Duodenal mucosa (tissue), 2 donors: ENCODE measurements around the gene OR4K13.

Experiments used
- H3K27ac ChIP-seq: one replicate; pipeline ENCODE4 v1.7.0; 2013; ENCODE audit warnings: low read depth, low read length
- H3K27me3 ChIP-seq, 2 donors: one replicate each; pipeline ENCODE4 v1.7.0; 2013; ENCODE audit warnings: low read length in 2 of 2, control low read depth in 1 of 2; ENCODE audit not compliant: insufficient read depth in 2 of 2, control insufficient read depth in 1 of 2
- H3K36me3 ChIP-seq, 2 donors: one replicate each; pipeline ENCODE4 v1.7.0; 2013; ENCODE audit warnings: low read length in 2 of 2, control low read depth in 1 of 2; ENCODE audit not compliant: insufficient read depth in 2 of 2, control insufficient read depth in 1 of 2
- H3K4me1 ChIP-seq, 2 donors: one replicate each; pipeline ENCODE4 v1.7.0; 2013; ENCODE audit warnings: low read length in 2 of 2, control low read depth in 1 of 2; ENCODE audit not compliant: insufficient read depth in 2 of 2, control insufficient read depth in 1 of 2
- H3K4me3 ChIP-seq, 2 donors: one replicate each; pipeline ENCODE4 v1.7.0; 2013; ENCODE audit warnings: low read length in 2 of 2, low read depth in 1 of 2
- H3K9ac ChIP-seq, 2 donors: one replicate each; pipeline ENCODE4 v1.7.0; 2013; ENCODE audit warnings: low read length in 2 of 2, low read depth in 1 of 2
- H3K9me3 ChIP-seq, 2 donors: one replicate each; pipeline ENCODE4 v1.7.0; 2013; ENCODE audit warnings: low read length in 2 of 2, control low read depth in 1 of 2; ENCODE audit not compliant: control insufficient read depth in 1 of 2

The OR4K13 gene, protein sequence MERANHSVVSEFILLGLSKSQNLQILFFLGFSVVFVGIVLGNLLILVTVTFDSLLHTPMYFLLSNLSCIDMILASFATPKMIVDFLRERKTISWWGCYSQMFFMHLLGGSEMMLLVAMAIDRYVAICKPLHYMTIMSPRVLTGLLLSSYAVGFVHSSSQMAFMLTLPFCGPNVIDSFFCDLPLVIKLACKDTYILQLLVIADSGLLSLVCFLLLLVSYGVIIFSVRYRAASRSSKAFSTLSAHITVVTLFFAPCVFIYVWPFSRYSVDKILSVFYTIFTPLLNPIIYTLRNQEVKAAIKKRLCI

DNA sequence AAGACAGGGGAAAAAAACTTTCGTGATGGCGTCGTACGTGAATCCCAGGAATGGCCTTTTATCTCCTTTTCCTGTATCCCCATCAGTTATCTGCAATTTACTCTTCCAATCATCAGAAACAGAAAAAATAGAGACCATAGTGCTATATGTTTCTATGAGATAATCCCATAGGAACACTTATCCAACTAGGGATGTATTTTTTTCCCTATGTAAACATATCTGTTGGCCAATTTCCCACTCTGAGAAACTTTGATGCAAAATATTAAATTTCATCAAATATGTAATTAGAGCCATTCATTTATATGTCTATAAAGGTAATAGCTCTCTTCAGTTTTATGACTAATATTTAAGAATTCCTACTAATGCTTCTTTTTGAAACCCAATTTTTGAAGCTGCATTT is at the start of gene OR4K13:
OR4K13 (minus strand) TSS at position 101 of the 400 bp plus-strand sequence. CDS start 1,280 bp downstream, outside the sequence.
- no peaks in the 10 kb centered on the region for H3K4me1 ChIP-seq
- no peak within 1 kb of the TSS for H3K9ac ChIP-seq
- H3K27me3 ChIP-seq: no peaks in the 10 kb centered on the region
- H3K9me3 ChIP-seq: peaks cover 4% of the 10 kb centered on the region in 2 donors
- H3K36me3 ChIP-seq: no peaks in the 10 kb centered on the region
- H3K4me3 ChIP-seq: no peak within 1 kb of the TSS
- H3K27ac ChIP-seq: no peak within 1 kb of the TSS

DNA sequence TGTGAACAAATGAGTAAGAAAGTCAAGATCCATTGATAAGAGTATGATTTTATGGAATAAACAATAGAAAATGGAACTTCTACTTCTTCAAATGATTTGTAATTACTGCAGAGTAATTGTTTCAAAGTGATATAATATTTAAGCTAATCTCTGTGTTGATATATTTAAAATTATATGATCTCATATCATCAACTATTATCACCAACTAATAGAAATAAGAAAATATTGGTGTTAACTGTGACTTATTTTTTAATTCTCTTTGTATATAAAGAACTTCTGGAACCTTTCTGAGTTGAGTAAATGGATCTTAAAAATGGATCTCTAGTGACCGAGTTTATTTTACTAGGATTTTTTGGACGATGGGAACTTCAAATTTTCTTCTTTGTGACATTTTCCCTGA is 23.9 kb upstream of the OR4K13 start, which contains the start of gene OR4L1:
OR4L1 (plus strand) TSS at position 301 of the 400 bp plus-strand sequence; CDS start at position 301, 0 bp downstream.
- H3K4me3 ChIP-seq: no peak within 1 kb of the TSS
- H3K27ac ChIP-seq: no peak within 1 kb of the TSS
- H3K9ac ChIP-seq: no peak within 1 kb of the TSS
- no peaks in the 10 kb centered on the region for H3K27me3 ChIP-seq
- H3K36me3 ChIP-seq: no peaks in the 10 kb centered on the region
- H3K4me1 ChIP-seq: no peaks in the 10 kb centered on the region
- H3K9me3 ChIP-seq: peaks cover 0 to 10% of the 10 kb centered on the region in 2 donors

DNA sequence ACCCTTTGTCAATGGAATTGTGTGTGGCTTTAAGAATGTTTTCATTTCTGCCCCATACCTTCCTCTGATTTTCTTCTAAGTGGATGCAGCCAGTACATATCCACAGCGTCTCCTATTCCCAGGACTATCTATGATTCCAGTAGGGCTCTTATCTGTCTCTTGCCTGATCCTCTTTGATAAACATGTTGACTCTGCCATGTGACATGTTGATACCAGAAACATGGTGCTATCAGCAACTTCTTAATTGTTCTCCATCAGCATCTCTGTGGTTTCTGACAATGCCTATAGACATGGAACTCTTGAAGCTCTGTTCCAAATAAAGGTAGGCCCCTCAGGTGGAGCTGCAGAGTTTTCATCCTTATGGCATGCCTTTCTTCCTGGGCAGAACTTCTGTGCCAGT is 12.4 kb upstream of the OR4K13 start:
- Histone ChIP-seq H3K36me3 (no peaks in the 10 kb centered on the region), H3K9ac (no peak overlapping the region), H3K27me3 (no peaks in the 10 kb centered on the region), H3K9me3 (no peaks in the 10 kb centered on the region), H3K4me3 (no peak overlapping the region), H3K27ac (no peak overlapping the region), H3K4me1 (no peaks in the 10 kb centered on the region)

DNA sequence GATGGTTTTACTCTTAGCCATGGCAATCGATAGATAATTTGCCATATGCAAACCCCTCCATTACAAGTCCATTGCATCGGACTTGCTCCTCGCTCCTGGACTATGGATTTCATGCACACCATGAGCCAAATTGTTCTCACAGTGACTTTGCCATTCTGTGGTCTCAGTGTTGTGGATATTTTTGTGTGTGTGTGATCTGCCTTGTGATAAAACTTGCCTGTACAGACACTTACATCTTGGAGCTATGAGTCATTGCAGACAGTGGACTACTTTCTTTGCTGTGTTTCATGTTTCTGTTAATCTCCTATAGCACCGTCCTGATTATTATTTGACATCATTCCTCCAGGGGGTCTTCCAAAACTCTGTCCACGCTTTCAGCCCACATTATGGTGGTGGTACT is 8.4 kb upstream of the OR4K13 start:
- Histone ChIP-seq H3K4me3 (no peak overlapping the region), H3K9ac (no peak overlapping the region), H3K4me1 (no peaks in the 10 kb centered on the region), H3K9me3 (no peaks in the 10 kb centered on the region), H3K27me3 (no peaks in the 10 kb centered on the region), H3K36me3 (no peaks in the 10 kb centered on the region), H3K27ac (no peak overlapping the region)

DNA sequence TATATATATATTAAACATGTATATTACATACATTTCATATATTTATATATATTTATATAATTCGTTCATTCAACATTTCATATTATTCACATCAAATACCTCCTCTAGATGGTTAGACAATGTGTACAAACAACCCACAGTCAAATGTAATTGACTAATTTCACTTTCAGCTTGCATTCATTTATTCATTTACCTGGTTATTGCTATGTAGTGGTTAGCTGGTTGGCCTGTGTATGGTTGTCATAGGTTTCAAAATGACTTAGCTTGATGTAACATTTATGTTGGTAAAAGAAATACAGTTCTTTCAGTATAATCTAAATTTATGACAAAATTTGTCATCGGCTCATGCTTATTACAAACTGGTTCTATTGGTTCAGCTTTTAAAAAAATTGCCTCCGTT is 389 bp downstream of the OR4K13 start:
- Histone ChIP-seq H3K27ac (no peak overlapping the region), H3K9me3 (peaks cover 4% of the 10 kb centered on the region in 2 donors), H3K4me1 (no peaks in the 10 kb centered on the region), H3K36me3 (no peaks in the 10 kb centered on the region), H3K27me3 (no peaks in the 10 kb centered on the region), H3K9ac (no peak overlapping the region), H3K4me3 (no peak overlapping the region)

DNA sequence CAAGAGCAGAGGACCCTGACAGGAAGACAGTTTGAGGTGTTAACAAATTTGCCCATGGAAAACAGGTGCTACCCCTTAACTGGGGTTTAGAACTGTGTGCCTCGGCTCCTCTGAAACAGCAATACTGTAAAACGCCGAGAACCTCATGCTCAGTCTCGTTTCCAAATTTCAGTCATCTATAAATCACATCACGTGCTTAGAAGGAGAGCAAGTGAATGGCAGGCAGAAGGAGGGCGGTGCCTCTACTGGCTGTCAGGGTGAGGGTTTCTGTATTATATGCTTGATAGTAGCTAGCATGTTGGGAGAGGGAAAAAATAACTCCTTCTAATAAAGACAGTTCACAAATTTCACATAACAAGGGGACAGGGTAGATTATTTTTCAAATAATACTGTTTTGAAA is 4.8 kb downstream of the OR4K13 start:
- Histone ChIP-seq H3K27ac (no peak overlapping the region), H3K36me3 (no peaks in the 10 kb centered on the region)

DNA sequence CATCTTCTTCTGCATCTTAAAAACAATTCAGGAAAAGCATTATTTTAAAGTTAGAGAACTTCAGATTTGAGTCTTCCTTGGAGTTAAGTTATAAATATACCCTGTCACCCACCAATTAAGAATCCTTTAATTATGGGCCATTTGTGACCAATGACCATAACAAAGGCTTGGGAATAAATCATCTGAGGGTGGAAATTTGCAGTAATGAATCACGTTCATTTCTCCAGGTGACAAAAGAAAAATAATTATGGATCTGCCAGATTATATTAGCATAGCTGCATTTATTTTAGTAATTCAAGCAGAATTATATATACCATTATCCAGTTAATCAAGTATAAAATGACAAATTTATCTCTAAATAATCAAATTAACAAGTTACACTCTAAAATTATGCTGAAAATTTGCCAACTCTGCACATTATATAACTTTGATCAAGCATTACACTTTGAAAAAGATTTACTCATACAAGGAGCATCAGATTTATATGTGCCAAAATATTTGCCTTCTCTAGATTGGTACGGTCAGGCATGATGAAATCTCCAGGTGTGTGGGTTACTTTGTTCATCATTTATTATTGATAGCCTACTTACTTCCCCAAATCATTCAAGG is 16.5 kb downstream of the OR4K13 start, which contains the start of gene OR4K14:
OR4K14 (minus strand) TSS at position 51 of the 609 bp plus-strand sequence. CDS start 4,114 bp downstream, outside the sequence.
- H3K9ac ChIP-seq: no peak within 1 kb of the TSS
- no peak within 1 kb of the TSS for H3K4me3 ChIP-seq
- no peaks in the 10 kb centered on the region for H3K27me3 ChIP-seq
- H3K27ac ChIP-seq: no peak within 1 kb of the TSS
- H3K9me3 ChIP-seq: peaks cover 2 to 9% of the 10 kb centered on the region in 2 donors
- no peaks in the 10 kb centered on the region for H3K4me1 ChIP-seq
- H3K36me3 ChIP-seq: no peaks in the 10 kb centered on the region

More for the DNA sequence above, 4.8 kb downstream of the OR4K13 start:
- no peak overlapping the region for H3K4me3 ChIP-seq
- H3K27me3 ChIP-seq: no peaks in the 10 kb centered on the region
- no peak overlapping the region for H3K9ac ChIP-seq
- H3K9me3 ChIP-seq: peaks cover 4 to 7% of the 10 kb centered on the region in 2 donors
- H3K4me1 ChIP-seq: no peaks in the 10 kb centered on the region

DNA sequence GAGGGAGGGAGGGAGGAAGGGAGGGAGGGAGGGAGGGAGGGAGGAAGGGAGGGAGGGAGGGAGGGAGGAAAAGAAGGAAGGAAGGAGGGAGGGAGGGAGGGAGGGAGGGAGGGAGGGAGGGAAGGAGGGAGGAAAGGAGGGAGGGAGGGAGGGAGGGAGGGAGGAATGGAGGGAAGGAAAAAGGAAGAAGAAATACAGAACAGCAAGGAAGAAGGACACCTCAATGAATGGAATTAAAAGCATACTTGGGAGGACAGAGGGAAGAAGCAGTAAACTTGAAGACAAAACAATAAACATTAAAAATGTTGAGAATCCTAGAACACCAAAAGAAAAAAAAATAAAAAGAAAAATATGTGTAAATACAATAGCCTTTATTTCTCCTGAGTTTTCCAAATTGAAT is 27.7 kb downstream of the OR4K13 start:
- Histone ChIP-seq H3K27ac (no peak overlapping the region), H3K4me1 (no peaks in the 10 kb centered on the region), H3K4me3 (no peak overlapping the region), H3K27me3 (no peaks in the 10 kb centered on the region), H3K9me3 (no peaks in the 10 kb centered on the region), H3K9ac (no peak overlapping the region), H3K36me3 (no peaks in the 10 kb centered on the region)

DNA sequence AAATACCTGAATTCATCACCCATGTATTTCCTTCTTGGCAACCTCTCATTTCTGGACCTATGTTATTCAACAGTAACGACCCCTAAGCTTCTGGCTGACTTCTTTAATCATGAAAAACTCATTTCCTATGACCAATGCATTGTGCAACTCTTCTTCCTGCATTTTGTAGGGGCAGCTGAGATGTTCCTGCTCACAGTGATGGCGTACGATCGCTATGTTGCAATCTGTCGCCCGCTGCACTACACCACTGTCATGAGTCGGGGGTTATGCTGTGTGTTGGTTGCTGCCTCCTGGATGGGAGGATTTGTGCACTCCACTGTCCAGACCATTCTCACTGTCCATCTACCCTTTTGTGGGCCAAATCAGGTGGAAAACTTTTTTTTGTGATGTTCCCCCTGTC is 33.5 kb downstream of the OR4K13 start:
- no peak overlapping the region for H3K4me3 ChIP-seq
- H3K36me3 ChIP-seq: no peaks in the 10 kb centered on the region
- no peaks in the 10 kb centered on the region for H3K27me3 ChIP-seq
- H3K9me3 ChIP-seq: peaks cover 3 to 8% of the 10 kb centered on the region in 2 donors
- H3K4me1 ChIP-seq: no peaks in the 10 kb centered on the region
- no peak overlapping the region for H3K27ac ChIP-seq
- H3K9ac ChIP-seq: no peak overlapping the region

DNA sequence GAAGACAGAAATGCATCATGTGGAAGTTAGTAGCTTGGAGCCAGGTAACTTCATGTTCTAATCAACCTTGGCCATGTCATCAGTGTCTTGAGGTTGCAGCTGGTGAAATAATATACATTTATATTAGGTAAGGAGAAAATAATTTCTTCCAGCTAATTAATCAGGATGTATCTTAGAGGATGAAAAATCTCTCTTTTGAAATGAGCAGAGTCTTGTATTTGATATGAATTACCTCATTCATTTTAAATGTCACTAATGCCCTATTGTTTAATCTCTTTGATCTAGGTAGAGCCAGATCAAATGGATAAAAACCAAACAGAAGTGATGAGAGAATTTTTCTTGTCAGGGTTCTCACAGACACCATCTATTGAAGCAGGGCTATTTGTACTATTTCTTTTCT is 34.0 kb downstream of the OR4K13 start, which contains the start of gene OR4Q2:
OR4Q2 (plus strand) TSS at position 301 of the 400 bp plus-strand sequence.
- no peaks in the 10 kb centered on the region for H3K36me3 ChIP-seq
- no peaks in the 10 kb centered on the region for H3K27me3 ChIP-seq
- peaks cover 3 to 8% of the 10 kb centered on the region in 2 donors for H3K9me3 ChIP-seq

More for the DNA sequence above, 34.0 kb downstream of the OR4K13 start, which contains the start of gene OR4Q2:
- H3K4me3 ChIP-seq: no peak within 1 kb of the TSS
- H3K9ac ChIP-seq: no peak within 1 kb of the TSS
- no peak within 1 kb of the TSS for H3K27ac ChIP-seq
- H3K4me1 ChIP-seq: no peaks in the 10 kb centered on the region
